NT2/D1 (cell line): ENCODE results near the gene SAMD10.

Experiments used
- YY1 ChIP-seq: IDR thresholded peaks from 2 replicates; pipeline ENCODE4 v1.6.1; 2011; ENCODE audit not compliant: insufficient read length, insufficient read depth
- ZNF274 ChIP-seq: IDR thresholded peaks from 2 replicates; pipeline ENCODE4 v1.6.1; 2011; ENCODE audit warnings: mild to moderate bottlenecking, low read depth, low read length

- no peak for TF ChIP-seq ZNF274
- TF ChIP-seq YY1: no peak
These were observed 34.3 kb downstream of the SAMD10 start for GRCh38 chr20:63945031-63945658.
